Neural progenitor cell (in vitro differentiated cells): Measurements from ENCODE around the gene TRIOBP. TPM values are rescaled to one million over a fixed set of nuclear protein-coding genes. Genes with fewer than 3 reads are reported as not detected.

ENCODE experiments used
- DNase-seq: peaks from one replicate; pipeline ENCODE4 v3.0.0-alpha.2; 2016; ENCODE audit warnings: low spot score
- H2AFZ ChIP-seq: fragments of 200-600 bp; sonication (generic); replicated peaks from 2 replicates; pipeline ENCODE4 v1.6.1; 2016; ENCODE audit warnings: antibody characterized with exemption
- H3F3A ChIP-seq: fragments of 200-600 bp; sonication (generic); 2 replicates; pipeline ENCODE4 v1.6.1; 2016; ENCODE audit warnings: antibody characterized with exemption, low read depth
- H3K27ac ChIP-seq: fragments of 200-600 bp; sonication (generic); 2 replicates; pipeline ENCODE4 v1.5.1; 2016; ENCODE audit warnings: mild to moderate bottlenecking
- H3K27me3 ChIP-seq: fragments of 200-600 bp; sonication (generic); 2 replicates; pipeline ENCODE4 v1.6.1; 2016; ENCODE audit warnings: mild to moderate bottlenecking, moderate library complexity
- H3K36me3 ChIP-seq: fragments of 200-600 bp; sonication (generic); 2 replicates; pipeline ENCODE4 v1.5.1; 2016
- H3K4me1 ChIP-seq: fragments of 200-600 bp; sonication (generic); 2 replicates; pipeline ENCODE4 v1.6.1; 2016; ENCODE audit warnings: mixed run types
- H3K4me2 ChIP-seq: fragments of 200-600 bp; sonication (generic); 2 replicates; pipeline ENCODE4 v1.6.1; 2016
- H3K4me3 ChIP-seq: fragments of 200-600 bp; sonication (generic); 2 replicates; pipeline ENCODE4 v1.5.1; 2016
- H3K79me2 ChIP-seq: fragments of 200-600 bp; sonication (generic); 2 replicates; pipeline ENCODE4 v1.6.1; 2016; ENCODE audit warnings: low read depth
- H3K9ac ChIP-seq: fragments of 200-600 bp; sonication (generic); 2 replicates; pipeline ENCODE4 v1.6.1; 2016
- H3K9me3 ChIP-seq: fragments of 200-600 bp; sonication (generic); 2 replicates; pipeline ENCODE4 v1.5.1; 2016; ENCODE audit warnings: low read depth
- H4K20me1 ChIP-seq: fragments of 200-600 bp; sonication (generic); 2 replicates; pipeline ENCODE4 v1.6.1; 2016; ENCODE audit warnings: low read depth
- H3K27ac Mint-ChIP-seq: 3 replicates; pipeline ENCODE4 v1.8.0; 2021; ENCODE audit warnings: mixed read lengths
- H3K27me3 Mint-ChIP-seq: 2 replicates; pipeline ENCODE4 v1.8.0; 2022; ENCODE audit warnings: low read depth, mild to moderate bottlenecking, inconsistent platforms, moderate library complexity, mixed read lengths; ENCODE audit not compliant: insufficient read depth
- H3K36me3 Mint-ChIP-seq: 3 replicates; pipeline ENCODE4 v1.8.0; 2021; ENCODE audit warnings: mixed read lengths
- H3K4me1 Mint-ChIP-seq: 3 replicates; pipeline ENCODE4 v1.8.0; 2021; ENCODE audit warnings: mixed read lengths
- H3K4me3 Mint-ChIP-seq: 3 replicates; pipeline ENCODE4 v1.8.0; 2021; ENCODE audit warnings: mild to moderate bottlenecking, moderate library complexity, mixed read lengths
- H3K9me3 Mint-ChIP-seq: 3 replicates; pipeline ENCODE4 v1.8.0; 2020; ENCODE audit warnings: mixed read lengths
- CTCF ChIP-seq: fragments of 200-600 bp; sonication (generic); IDR thresholded peaks from 2 replicates; pipeline ENCODE4 v1.5.1; 2017; ENCODE audit warnings: antibody characterized with exemption, mild to moderate bottlenecking
- EZH2 ChIP-seq: fragments of 200-600 bp; sonication (generic); IDR thresholded peaks from 2 replicates; pipeline ENCODE4 v1.6.1; 2017; ENCODE audit warnings: antibody characterized with exemption, mild to moderate bottlenecking, moderate library complexity
- EZH2phosphoT487 ChIP-seq: fragments of 200-600 bp; sonication (generic); IDR thresholded peaks from 2 replicates; pipeline ENCODE4 v1.6.1; 2017; ENCODE audit warnings: antibody characterized with exemption
- total RNA-seq: library from RNA; depleted of rRNA; stranded (reverse); fragments of >200 nt; gene quantifications from 2 replicates; pipeline ENCODE4 v1.2.3, GENCODE V29; 2015; ENCODE audit warnings: low replicate concordance

TRIOBP gene
- total RNA-seq, 1 donor from 2014 or later: 25.2 TPM

DNA sequence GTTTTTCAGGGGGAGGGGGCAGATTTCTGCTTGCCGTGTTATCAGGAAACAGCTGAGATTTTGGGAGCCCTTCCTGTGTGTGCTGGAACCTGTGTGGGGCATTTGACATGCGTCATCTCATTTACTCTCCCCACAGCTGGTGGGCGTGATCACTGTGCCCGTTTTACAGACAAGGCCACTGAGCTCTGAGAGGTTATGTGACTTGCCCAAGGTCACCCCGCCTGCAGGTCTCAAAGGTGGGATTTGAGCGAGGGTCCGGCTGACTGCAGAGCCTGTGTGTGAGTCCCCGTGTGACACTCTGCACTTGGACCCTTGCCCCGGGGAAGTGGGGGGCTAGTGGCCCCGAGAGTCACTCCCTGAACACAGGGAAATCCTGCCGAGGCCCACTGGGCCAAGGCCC is 62.4 kb downstream of the TRIOBP start:
- H3K9ac ChIP-seq: no peak overlapping the region
- no peaks in the 10 kb centered on the region for H3K27me3 ChIP-seq
- peaks cover 6% of the 10 kb centered on the region for H4K20me1 ChIP-seq
- no peak overlapping the region for H2AFZ ChIP-seq
- no peaks in the 10 kb centered on the region for H3K9me3 ChIP-seq
- H3K4me1 ChIP-seq: no peaks in the 10 kb centered on the region
- no peak overlapping the region for H3K27ac ChIP-seq
- no peak overlapping the region for H3K4me3 ChIP-seq
- peaks cover 6% of the 10 kb centered on the region for H3K27me3 Mint-ChIP-seq
- no peaks in the 10 kb centered on the region for H3K36me3 ChIP-seq
- H3K36me3 Mint-ChIP-seq: peaks cover 25% of the 10 kb centered on the region
- H3F3A ChIP-seq: no peaks in the 10 kb centered on the region
- no peaks in the 10 kb centered on the region for H3K9me3 Mint-ChIP-seq
- no peaks in the 10 kb centered on the region for H3K4me1 Mint-ChIP-seq
- TF ChIP-seq EZH2: no peak
- no peak overlapping the region for H3K4me2 ChIP-seq
- H3K79me2 ChIP-seq: no peaks in the 10 kb centered on the region
- H3K27ac Mint-ChIP-seq: no peak overlapping the region
- no peak for DNase-seq
- H3K4me3 Mint-ChIP-seq: no peak overlapping the region

DNA sequence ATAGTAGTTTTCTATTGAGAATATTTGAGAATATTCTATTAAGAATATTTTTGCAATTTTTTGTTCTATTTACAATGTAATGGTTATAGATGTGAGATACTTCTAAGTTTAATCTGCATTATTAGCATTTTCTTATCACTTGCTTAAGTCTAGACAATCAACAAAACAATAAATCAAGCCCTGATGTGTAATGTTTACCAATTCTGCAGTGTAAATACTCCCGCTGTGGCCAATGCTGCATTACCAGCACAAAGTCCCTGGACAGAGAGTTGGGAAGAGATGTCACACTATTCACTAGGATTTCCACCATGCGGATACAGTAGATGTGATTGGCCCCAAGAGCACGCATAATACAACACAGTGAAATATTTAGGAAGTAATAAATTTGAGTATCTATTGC is 63.3 kb downstream of the TRIOBP start:
- DNase-seq: no peak
- H3K36me3 ChIP-seq: no peaks in the 10 kb centered on the region

DNA sequence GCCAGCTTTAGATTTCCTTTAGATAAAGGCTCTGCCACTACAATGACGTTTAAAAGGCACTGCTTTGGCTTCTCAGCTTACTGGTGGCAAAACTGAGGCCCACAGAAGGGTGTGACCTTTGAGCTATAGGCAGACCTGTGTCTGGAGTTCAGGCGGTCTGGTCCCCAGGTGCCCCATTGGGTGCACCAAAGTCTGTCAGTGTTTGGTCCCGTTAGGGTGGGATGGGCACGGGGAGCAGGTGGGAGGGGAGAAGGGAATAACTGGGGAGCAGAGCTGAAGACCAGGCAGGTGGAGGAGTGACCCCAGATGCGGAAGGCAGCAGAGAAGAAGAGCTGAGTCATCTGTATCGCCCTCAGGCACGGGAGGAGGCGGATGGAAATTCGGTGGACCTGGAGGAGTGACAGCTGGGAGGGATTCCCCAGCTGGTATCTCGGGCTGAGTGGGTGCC is 65.6 kb downstream of the TRIOBP start:
- Mint-ChIP-seq H3K9me3 (no peaks in the 10 kb centered on the region), H3K36me3 (peaks cover 24% of the 10 kb centered on the region), H3K4me3 (no peak overlapping the region), H3K27me3 (peaks cover 6% of the 10 kb centered on the region), H3K4me1 (peaks cover 3% of the 10 kb centered on the region), H3K27ac (no peak overlapping the region)
- no peak for TF ChIP-seq EZH2phosphoT487
- TF ChIP-seq CTCF: no peak
- TF ChIP-seq EZH2: no peak
- H3F3A ChIP-seq: no peaks in the 10 kb centered on the region
- H3K27ac ChIP-seq: no peak overlapping the region
- H3K4me3 ChIP-seq: no peak overlapping the region
- no peak overlapping the region for H3K9ac ChIP-seq
- no peaks in the 10 kb centered on the region for H3K9me3 ChIP-seq
- no peaks in the 10 kb centered on the region for H3K27me3 ChIP-seq
- no peaks in the 10 kb centered on the region for H3K79me2 ChIP-seq
- no peaks in the 10 kb centered on the region for H3K36me3 ChIP-seq
- no peaks in the 10 kb centered on the region for H3K4me1 ChIP-seq
- no peak overlapping the region for H2AFZ ChIP-seq
- peaks cover 6% of the 10 kb centered on the region for H4K20me1 ChIP-seq
- no peak for DNase-seq
- no peak overlapping the region for H3K4me2 ChIP-seq

More for the DNA sequence above, 63.3 kb downstream of the TRIOBP start:
- Mint-ChIP-seq H3K4me3 (no peak overlapping the region), H3K27me3 (peaks cover 6% of the 10 kb centered on the region), H3K27ac (no peak overlapping the region), H3K36me3 (peaks cover 24% of the 10 kb centered on the region), H3K9me3 (no peaks in the 10 kb centered on the region), H3K4me1 (peaks cover 2% of the 10 kb centered on the region)
- Histone ChIP-seq H3K27me3 (no peaks in the 10 kb centered on the region), H3K4me1 (no peaks in the 10 kb centered on the region), H3K79me2 (no peaks in the 10 kb centered on the region), H3K9me3 (no peaks in the 10 kb centered on the region), H4K20me1 (peaks cover 7% of the 10 kb centered on the region), H3K27ac (no peak overlapping the region), H3F3A (no peaks in the 10 kb centered on the region), H3K4me2 (no peak overlapping the region), H3K9ac (no peak overlapping the region), H3K4me3 (no peak overlapping the region), H2AFZ (no peak overlapping the region)
- TF ChIP-seq CTCF: no peak
- TF ChIP-seq EZH2: no peak

DNA sequence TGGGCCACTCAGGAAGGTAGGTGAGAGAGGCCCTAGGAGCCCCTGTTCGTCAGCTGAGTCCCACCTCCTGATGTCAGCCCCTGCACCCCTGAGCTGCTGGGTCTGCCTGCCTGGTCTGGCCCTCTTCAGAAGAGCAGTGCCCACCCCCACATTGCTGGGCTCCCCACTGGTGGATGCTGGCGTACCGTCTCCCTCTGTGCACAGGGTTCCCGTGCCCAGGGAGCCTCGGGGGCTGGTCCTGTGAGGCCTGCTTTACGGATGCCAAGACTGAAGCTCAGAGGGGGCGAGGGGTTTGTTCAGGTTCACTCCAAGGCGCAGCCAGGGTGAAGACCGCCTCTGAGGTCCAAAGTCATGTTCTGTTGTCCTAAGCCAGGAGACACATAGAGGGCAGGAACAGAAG is 66.2 kb downstream of the TRIOBP start:
- Histone ChIP-seq H3K9me3 (no peaks in the 10 kb centered on the region), H4K20me1 (peaks cover 6% of the 10 kb centered on the region), H3K79me2 (no peaks in the 10 kb centered on the region), H3K27me3 (no peaks in the 10 kb centered on the region), H3K36me3 (no peaks in the 10 kb centered on the region), H3K4me1 (no peaks in the 10 kb centered on the region), H3K4me2 (no peak overlapping the region), H3K27ac (no peak overlapping the region), H3F3A (no peaks in the 10 kb centered on the region), H3K4me3 (no peak overlapping the region), H3K9ac (no peak overlapping the region), H2AFZ (no peak overlapping the region)
- peaks cover 3% of the 10 kb centered on the region for H3K4me1 Mint-ChIP-seq
- H3K27ac Mint-ChIP-seq: no peak overlapping the region
- peaks cover 6% of the 10 kb centered on the region for H3K27me3 Mint-ChIP-seq
- TF ChIP-seq EZH2 (no peak), EZH2phosphoT487 (no peak), CTCF (no peak)
- no peak overlapping the region for H3K4me3 Mint-ChIP-seq
- no peak for DNase-seq
- no peaks in the 10 kb centered on the region for H3K9me3 Mint-ChIP-seq
- peaks cover 24% of the 10 kb centered on the region for H3K36me3 Mint-ChIP-seq
